IPS-20b (cell line): ENCODE measurements around the gene TNIK.

Experiments
- H3K27ac ChIP-seq: one replicate; pipeline ENCODE4 v1.5.1; 2013; ENCODE audit warnings: low read length
- H3K27me3 ChIP-seq: 2 replicates; pipeline ENCODE4 v1.6.1; 2013; ENCODE audit warnings: mild to moderate bottlenecking, low read length, inconsistent platforms; ENCODE audit not compliant: insufficient read depth
- H3K36me3 ChIP-seq: 2 replicates; pipeline ENCODE4 v1.6.1; 2013; ENCODE audit warnings: low read depth, mild to moderate bottlenecking, inconsistent platforms, low read length, moderate library complexity; ENCODE audit not compliant: insufficient read depth
- H3K4me1 ChIP-seq: 2 replicates; pipeline ENCODE4 v1.6.1; 2013; ENCODE audit warnings: mild to moderate bottlenecking, control low read depth, inconsistent platforms, low read length, moderate library complexity; ENCODE audit not compliant: insufficient read depth
- H3K4me3 ChIP-seq: 2 replicates; pipeline ENCODE4 v1.5.1; 2013; ENCODE audit warnings: mild to moderate bottlenecking, low read length, inconsistent platforms
- H3K9ac ChIP-seq: 2 replicates; pipeline ENCODE4 v1.6.1; 2013; ENCODE audit warnings: low read depth, mild to moderate bottlenecking, inconsistent platforms, low read length, moderate library complexity
- H3K9me3 ChIP-seq: 2 replicates; pipeline ENCODE4 v1.6.1; 2013; ENCODE audit warnings: mild to moderate bottlenecking, low read depth, low read length, inconsistent platforms; ENCODE audit not compliant: insufficient read depth

TNIK gene

GRCh38 chr3:171257251-171258203 is 202.7 kb downstream of the TNIK start:
- no peaks in the 10 kb centered on the region for H3K36me3 ChIP-seq
- no peak overlapping the region for H3K9ac ChIP-seq
- no peaks in the 10 kb centered on the region for H3K9me3 ChIP-seq
- H3K4me1 ChIP-seq: peaks cover 2% of the 10 kb centered on the region
- no peak overlapping the region for H3K4me3 ChIP-seq
- H3K27ac ChIP-seq: no peak overlapping the region
- H3K27me3 ChIP-seq: no peaks in the 10 kb centered on the region

DNA sequence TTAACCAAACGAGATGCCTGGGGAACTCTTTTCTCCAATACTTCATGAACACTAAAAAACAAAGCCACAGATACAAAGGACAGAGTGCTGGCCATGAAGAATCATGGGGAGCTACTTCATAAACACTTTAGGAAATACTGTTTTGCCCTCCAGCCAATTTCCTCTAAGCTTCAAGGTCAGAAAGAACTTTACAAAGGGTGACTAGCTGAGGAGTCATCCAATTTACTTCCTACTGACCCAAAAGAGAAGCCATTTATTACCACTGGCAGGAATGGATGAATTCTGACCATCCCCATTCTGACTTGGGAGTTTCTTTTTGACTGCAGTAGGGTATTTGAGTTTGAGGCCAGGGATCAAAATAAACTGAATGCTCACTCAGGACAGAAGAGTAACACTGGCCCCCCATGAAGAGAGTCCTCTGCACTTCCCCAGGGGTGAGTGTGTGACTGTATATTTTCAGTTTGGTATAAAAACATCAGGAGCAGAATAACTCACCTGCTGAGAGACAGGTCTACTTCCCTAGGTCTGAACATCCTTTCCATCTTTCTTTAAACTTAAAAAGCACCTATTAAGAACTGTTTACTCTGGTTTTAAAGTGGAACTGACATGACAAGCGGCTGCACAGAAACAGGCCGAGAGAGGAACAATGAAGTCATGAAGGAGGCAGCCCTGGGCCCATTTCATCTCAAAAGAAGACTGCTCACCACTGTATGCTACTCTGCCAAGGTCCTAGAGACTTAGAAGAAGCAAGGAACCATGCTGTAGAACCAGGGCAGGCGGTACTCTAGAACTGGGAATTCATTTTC is 203.6 kb downstream of the TNIK start:
- H3K9ac ChIP-seq: no peak overlapping the region
- H3K27ac ChIP-seq: no peak overlapping the region
- peaks cover 2% of the 10 kb centered on the region for H3K4me1 ChIP-seq
- no peaks in the 10 kb centered on the region for H3K27me3 ChIP-seq
- H3K9me3 ChIP-seq: no peaks in the 10 kb centered on the region
- H3K36me3 ChIP-seq: no peaks in the 10 kb centered on the region
- H3K4me3 ChIP-seq: no peak overlapping the region

- H3K4me1 ChIP-seq: peaks cover 2% of the 10 kb centered on the region
- no peak overlapping the region for H3K27ac ChIP-seq
- no peak overlapping the region for H3K4me3 ChIP-seq
- no peak overlapping the region for H3K9ac ChIP-seq
- H3K36me3 ChIP-seq: no peaks in the 10 kb centered on the region
- H3K27me3 ChIP-seq: no peaks in the 10 kb centered on the region
- H3K9me3 ChIP-seq: no peaks in the 10 kb centered on the region
These were observed 204.9 kb downstream of the TNIK start for GRCh38 chr3:171255236-171255806.

GRCh38 chr3:171254315-171254714 is 205.9 kb downstream of the TNIK start:
- Histone ChIP-seq H3K27ac (no peak overlapping the region), H3K9me3 (no peaks in the 10 kb centered on the region), H3K9ac (no peak overlapping the region), H3K4me1 (peaks cover 2% of the 10 kb centered on the region), H3K4me3 (no peak overlapping the region), H3K27me3 (no peaks in the 10 kb centered on the region), H3K36me3 (no peaks in the 10 kb centered on the region)

- H3K27ac ChIP-seq: no peak overlapping the region
- H3K4me1 ChIP-seq: peaks cover 2% of the 10 kb centered on the region; the same call in 1 of the 2 replicates
These were observed 208.4 kb downstream of the TNIK start for GRCh38 chr3:171251835-171252234.

DNA sequence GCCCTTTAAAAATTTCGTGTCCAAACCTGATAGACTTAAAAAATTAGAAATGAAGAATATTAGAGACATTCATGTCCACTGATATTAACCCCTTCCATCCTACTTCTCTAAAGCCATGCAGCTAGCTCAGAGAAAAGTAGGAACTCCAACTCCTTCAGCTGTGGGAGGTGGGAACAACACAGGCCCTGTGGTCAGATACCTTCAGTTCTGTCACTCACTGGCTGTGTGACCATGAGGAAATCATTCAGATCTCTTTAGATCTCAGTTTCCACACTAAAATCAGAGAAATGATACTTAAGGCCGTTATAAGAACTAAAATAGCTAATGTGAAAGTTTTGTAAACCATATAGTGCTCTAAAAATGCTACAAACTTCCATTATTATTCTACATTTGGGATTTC is 209.8 kb downstream of the TNIK start:
- Histone ChIP-seq H3K9ac (no peak overlapping the region), H3K4me1 (peaks cover 8% of the 10 kb centered on the region; the same call in 1 of the 2 replicates), H3K27me3 (no peaks in the 10 kb centered on the region), H3K27ac (no peak overlapping the region), H3K4me3 (no peak overlapping the region), H3K36me3 (no peaks in the 10 kb centered on the region), H3K9me3 (no peaks in the 10 kb centered on the region)

More at GRCh38 chr3:171251835-171252234, 208.4 kb downstream of the TNIK start:
- H3K4me3 ChIP-seq: no peak overlapping the region
- no peaks in the 10 kb centered on the region for H3K36me3 ChIP-seq
- H3K27me3 ChIP-seq: no peaks in the 10 kb centered on the region
- H3K9me3 ChIP-seq: no peaks in the 10 kb centered on the region
- H3K9ac ChIP-seq: no peak overlapping the region

GRCh38 chr3:171249245-171249644 is 211.0 kb downstream of the TNIK start:
- no peaks in the 10 kb centered on the region for H3K27me3 ChIP-seq
- no peak overlapping the region for H3K4me3 ChIP-seq
- H3K9ac ChIP-seq: no peak overlapping the region
- H3K9me3 ChIP-seq: no peaks in the 10 kb centered on the region
- H3K4me1 ChIP-seq: peaks cover 8% of the 10 kb centered on the region; the same call in 1 of the 2 replicates
- no peak overlapping the region for H3K27ac ChIP-seq
- H3K36me3 ChIP-seq: no peaks in the 10 kb centered on the region

GRCh38 chr3:171248426-171249111 is 211.6 kb downstream of the TNIK start:
- Histone ChIP-seq H3K4me3 (no peak overlapping the region), H3K4me1 (peaks cover 6% of the 10 kb centered on the region; the same call in 1 of the 2 replicates), H3K36me3 (no peaks in the 10 kb centered on the region), H3K9ac (no peak overlapping the region), H3K9me3 (no peaks in the 10 kb centered on the region), H3K27ac (no peak overlapping the region), H3K27me3 (no peaks in the 10 kb centered on the region)

DNA sequence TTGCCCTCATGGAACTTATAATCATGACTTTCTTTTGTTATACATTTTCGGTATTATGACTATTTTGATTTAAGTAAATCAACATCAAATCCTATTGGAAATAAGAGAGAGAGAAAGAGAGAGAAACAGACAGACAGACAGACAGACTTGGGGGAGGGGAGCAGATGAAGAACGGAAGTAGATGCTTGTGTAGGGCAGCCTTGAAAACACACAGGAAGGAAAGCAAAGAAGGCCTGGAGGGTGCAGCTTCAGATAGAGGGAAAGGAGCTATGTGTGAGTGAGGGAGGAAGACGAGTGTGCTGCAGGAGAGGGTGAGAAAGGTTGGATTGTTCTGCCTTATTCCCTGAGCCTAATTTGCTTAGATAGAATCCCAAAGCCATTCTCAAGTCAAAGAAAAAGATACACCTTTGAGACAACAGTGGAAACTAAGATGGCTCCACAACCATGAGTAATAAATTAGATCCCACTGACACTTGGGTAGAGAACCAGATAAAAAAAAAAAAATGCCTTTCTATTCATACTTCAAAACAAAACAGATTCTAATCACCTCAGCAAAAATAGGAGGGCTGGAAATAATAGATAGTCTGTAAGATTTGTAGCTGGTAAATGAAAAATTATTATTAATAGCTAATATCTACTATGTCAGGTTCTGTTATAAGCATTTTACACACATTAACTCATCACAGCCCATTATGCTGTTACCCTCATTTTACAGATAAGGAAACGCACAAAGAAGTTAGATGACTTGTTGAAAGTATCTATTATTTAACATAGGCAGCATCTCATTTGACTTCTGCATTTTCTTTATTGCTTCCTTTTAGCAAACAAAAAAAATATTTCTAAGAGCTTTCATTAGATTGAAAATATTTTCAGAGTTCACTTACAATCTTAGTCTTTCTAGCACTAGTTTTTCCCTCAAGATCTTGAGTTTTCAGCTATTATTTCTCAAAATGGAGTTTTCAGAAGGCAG is 214.1 kb downstream of the TNIK start:
- no peak overlapping the region for H3K9ac ChIP-seq
- no peaks in the 10 kb centered on the region for H3K9me3 ChIP-seq
- no peaks in the 10 kb centered on the region for H3K27me3 ChIP-seq
- no peak overlapping the region for H3K27ac ChIP-seq
- H3K36me3 ChIP-seq: no peaks in the 10 kb centered on the region
- 0 out of 2 replicates have a peak, but pooled peaks cover 6% of the 10 kb centered on the region for H3K4me1 ChIP-seq
- no peak overlapping the region for H3K4me3 ChIP-seq

GRCh38 chr3:171242951-171243350 is 217.3 kb downstream of the TNIK start:
- no peaks in the 10 kb centered on the region for H3K27me3 ChIP-seq
- H3K4me1 ChIP-seq: peaks cover 15% of the 10 kb centered on the region; the same call in 1 of the 2 replicates
- no peak overlapping the region for H3K27ac ChIP-seq
- no peaks in the 10 kb centered on the region for H3K36me3 ChIP-seq
- H3K9ac ChIP-seq: no peak overlapping the region
- H3K9me3 ChIP-seq: no peaks in the 10 kb centered on the region
- H3K4me3 ChIP-seq: no peak overlapping the region
